K562 (cell line): Measurements from ENCODE around the gene TAF11. TPM values are rescaled to one million over a fixed set of nuclear protein-coding genes. Genes with fewer than 3 reads are reported as not detected.

Experiments
- ATF1 ChIP-seq, 2 experiments: fragments of 450-650 bp in 1 of 2; IDR thresholded peaks; 2 replicates each; pipeline ENCODE4 v1.6.1; 2016; ENCODE audit warnings: missing compliant biosample characterization in 1 of 2, missing genetic modification characterization in 1 of 2
- BMI1 ChIP-seq: fragments of 150-350 bp; IDR thresholded peaks from 2 replicates; pipeline ENCODE4 v1.6.1; 2014; ENCODE audit warnings: low read length
- DEAF1 ChIP-seq: fragments of 450-650 bp; formaldehyde crosslinking; IDR thresholded peaks from 2 replicates; pipeline ENCODE4 v1.4.0; 2020; ENCODE audit warnings: mild to moderate bottlenecking, moderate library complexity
- DIDO1 ChIP-seq: fragments of 450-650 bp; IDR thresholded peaks from 2 replicates; pipeline ENCODE4 v1.6.1; 2016; ENCODE audit warnings: low read depth, missing biosample characterization, missing genetic modification characterization
- FOXM1 ChIP-seq, 2 experiments: fragments of 450-650 bp in 1 of 2; sonication (generic) in 1 of 2; formaldehyde crosslinking in 1 of 2; IDR thresholded peaks; 2 replicates each; pipeline versions ENCODE4 v1.6.1 to v1.9.0; 2017 to 2022; ENCODE audit warnings: low read depth in 2 of 2, mild to moderate bottlenecking in 2 of 2, missing genetic modification reagents in 1 of 2, moderate library complexity in 1 of 2
- GABPB2 ChIP-seq: fragments of 250-450 bp; sonication (Bioruptor Pico); conservative IDR thresholded peaks from 2 replicates; pipeline ENCODE4 v1.5.1; 2021; ENCODE audit warnings: mild to moderate bottlenecking
- MITF ChIP-seq: IDR thresholded peaks from 2 replicates; pipeline ENCODE4 v1.6.1; 2014; ENCODE audit warnings: antibody characterized with exemption
- MTF1 ChIP-seq: fragments of 250-450 bp; sonication (Bioruptor Pico); IDR thresholded peaks from 2 replicates; pipeline ENCODE4 v1.9.0; 2021; ENCODE audit warnings: moderate library complexity, mild to moderate bottlenecking, inconsistent platforms, borderline replicate concordance
- MXI1 ChIP-seq: IDR thresholded peaks from 2 replicates; pipeline ENCODE4 v1.6.1; 2011; ENCODE audit warnings: low read depth, mild to moderate bottlenecking, improper control_type of control experiment, low read length
- NEUROD1 ChIP-seq: fragments of 150-350 bp; IDR thresholded peaks from 2 replicates; pipeline ENCODE4 v1.6.1; 2014; ENCODE audit warnings: borderline replicate concordance, low read length, low read depth; ENCODE audit not compliant: partially characterized antibody
- POLR3A ChIP-seq: IDR thresholded peaks from 2 replicates; pipeline ENCODE4 v1.6.1; 2011; ENCODE audit warnings: borderline replicate concordance, mild to moderate bottlenecking, moderate library complexity; ENCODE audit not compliant: insufficient read length, insufficient read depth; ENCODE audit errors: extremely low read depth
- PTBP1 ChIP-seq: fragments of 200-400 bp; formaldehyde crosslinking; IDR thresholded peaks from 2 replicates; pipeline ENCODE4 v1.6.1; 2017; ENCODE audit warnings: low read depth, low read length
- RUNX1 ChIP-seq: sonication (generic); IDR thresholded peaks from 2 replicates; pipeline ENCODE4 v1.6.1; 2016; ENCODE audit warnings: antibody characterized with exemption, low read depth
- SMARCB1 ChIP-seq: IDR thresholded peaks from 2 replicates; pipeline ENCODE4 v1.6.1; 2011; ENCODE audit warnings: improper control_type of control experiment, low read depth; ENCODE audit not compliant: insufficient read length
- SRSF3 ChIP-seq: fragments of 200-400 bp; formaldehyde crosslinking; IDR thresholded peaks from 2 replicates; pipeline ENCODE4 v1.6.1; 2016; ENCODE audit warnings: mild to moderate bottlenecking, low read length, moderate library complexity; ENCODE audit not compliant: insufficient read depth
- STAG1 ChIP-seq: sonication (generic); formaldehyde crosslinking; IDR thresholded peaks from 2 replicates; pipeline ENCODE4 v1.5.0; 2020; ENCODE audit warnings: missing genetic modification reagents, borderline replicate concordance
- STAT6 ChIP-seq: sonication (generic); formaldehyde crosslinking; IDR thresholded peaks from 2 replicates; pipeline ENCODE4 v1.8.1; 2023; ENCODE audit warnings: mild to moderate bottlenecking, missing genetic modification reagents
- TFE3 ChIP-seq: fragments of 450-650 bp; formaldehyde crosslinking; IDR thresholded peaks from 2 replicates; pipeline ENCODE4 v1.4.0; 2020; ENCODE audit warnings: mild to moderate bottlenecking, mixed read lengths
- ZBTB2 ChIP-seq: fragments of 450-650 bp; IDR thresholded peaks from 2 replicates; pipeline ENCODE4 v1.6.1; 2016; ENCODE audit warnings: antibody characterized with exemption
- ZNF217 ChIP-seq: sonication (generic); formaldehyde crosslinking; IDR thresholded peaks from 2 replicates; pipeline ENCODE4 v1.8.0; 2022; ENCODE audit warnings: mild to moderate bottlenecking, missing genetic modification reagents
- polyA plus RNA-seq, 8 experiments: library from polyadenylated mRNA; depleted of rRNA in 4 of 8; stranded (reverse) in 5 of 8; unstranded in 3 of 8; fragments of >200 nt; fragmentation: Nextera tagmentation in 2 of 8; fragmentation: Illumina TruSeq in 1 of 8; extraction: Ambion mirVana in 2 of 8; extraction: Trizol in 1 of 8; gene quantifications; 2 replicates each; pipeline versions ENCODE4 v1.2.1 to v1.2.3, GENCODE V29; 2011 to 2014; ENCODE audit warnings: inconsistent platforms in 1 of 8, missing spikeins in 1 of 8
- total RNA-seq, 7 experiments: library from RNA; depleted of rRNA in 6 of 7; stranded (reverse); fragments of >200 nt in 6 of 7; fragmentation: Illumina TruSeq in 2 of 7; extraction: Trizol in 2 of 7; gene quantifications; 2 replicates each; pipeline versions ENCODE4 v1.2.1 to v1.2.3, GENCODE V29; 2011 to 2021; ENCODE audit warnings: low replicate concordance in 1 of 7

Gene TAF11
- total and polyA plus RNA-seq, 9 of the 15 experiments (the other 6 are each of a cell fraction or from before 2014, with no cell fraction given), result 40.9 to 91.9 (median 71.9) TPM

GRCh38 chr6:34865107-34865506, 22.7 kb downstream of the TAF11 start (continued):
- TF ChIP-seq MITF, result no peak
- peak; percentile 71; the same call in 1 of the 2 replicates for TF ChIP-seq ZBTB2
- TF ChIP-seq BMI1, result no peak
- TF ChIP-seq TFE3, result no peak
- TF ChIP-seq ZNF217 (CRISPR knock-in tag), result no peak
- no peak for TF ChIP-seq GABPB2 (CRISPR knock-in tag)
- no peak for TF ChIP-seq PTBP1
- TF ChIP-seq FOXM1 (IDR thresholded peaks at IDR 0.05; ENCODE audit: low read depth), result peak; percentile 91
- TF ChIP-seq FOXM1 (CRISPR knock-in tag; IDR thresholded peaks at IDR 0.05; ENCODE audit: low read depth), result no peak
- no peak for TF ChIP-seq DEAF1
- TF ChIP-seq MTF1, result no peak
- no peak for TF ChIP-seq DIDO1
- no peak for TF ChIP-seq SMARCB1
- TF ChIP-seq NEUROD1, result no peak
- no peak for TF ChIP-seq RUNX1
- TF ChIP-seq STAT6, result no peak
- no peak for TF ChIP-seq STAG1
- TF ChIP-seq MXI1, result no peak
- no peak for TF ChIP-seq ATF1 (CRISPR knock-in tag; IDR thresholded peaks at IDR 0.05)
- TF ChIP-seq ATF1 (tag; IDR thresholded peaks at IDR 0.05), result peak; percentile 43; the same call in 1 of the 2 replicates
- no peak for TF ChIP-seq SRSF3
- no peak for TF ChIP-seq POLR3A
